DND-41 (cell line): Measurements from ENCODE around the gene VPS50.

ENCODE experiments used
- ATAC-seq: fragments of 200-7000 bp; cut with Tn5 transposase; 3 replicates; pipeline ENCODE4 v1.9.1; 2021; ENCODE audit warnings: low read depth; ENCODE audit not compliant: insufficient read depth
- DNase-seq: peaks from one replicate; pipeline ENCODE4 v3.0.0-alpha.2; 2020
- H2AFZ ChIP-seq: 2 replicates; pipeline ENCODE4 v1.6.0; 2012; ENCODE audit warnings: low read depth, low read length
- H3K27ac ChIP-seq: 2 replicates; pipeline ENCODE4 v1.5.1; 2012; ENCODE audit warnings: low read length, inconsistent platforms
- H3K27me3 ChIP-seq: fragments of 200-600 bp; sonication (generic); 2 replicates; pipeline ENCODE4 v1.6.0; 2012; ENCODE audit warnings: low read length, mild to moderate bottlenecking, inconsistent platforms; ENCODE audit not compliant: insufficient read depth, poor library complexity
- H3K36me3 ChIP-seq: 2 replicates; pipeline ENCODE4 v1.5.1; 2012; ENCODE audit warnings: low read length, inconsistent platforms; ENCODE audit not compliant: insufficient read depth
- H3K4me1 ChIP-seq: 2 replicates; pipeline ENCODE4 v1.5.1; 2012; ENCODE audit warnings: mild to moderate bottlenecking, low read length; ENCODE audit not compliant: insufficient read depth
- H3K4me2 ChIP-seq: 2 replicates; pipeline ENCODE4 v1.6.0; 2012; ENCODE audit warnings: mild to moderate bottlenecking, moderate library complexity, low read length, inconsistent platforms; ENCODE audit not compliant: insufficient read depth
- H3K4me3 ChIP-seq, 2 experiments: fragments of 200-600 bp in 1 of 2; shearing (Covaris generic) in 1 of 2; 2 replicates each; pipeline ENCODE4 v1.5.1; 2012 to 2016; ENCODE audit warnings: inconsistent platforms in 2 of 2, low read length in 2 of 2, mild to moderate bottlenecking in 2 of 2, low read depth in 1 of 2, moderate library complexity in 1 of 2
- H3K79me2 ChIP-seq: 2 replicates; pipeline ENCODE4 v1.6.0; 2012; ENCODE audit warnings: low read length, inconsistent platforms; ENCODE audit not compliant: insufficient read depth
- H3K9ac ChIP-seq: 2 replicates; pipeline ENCODE4 v1.6.0; 2012; ENCODE audit warnings: low read depth, mild to moderate bottlenecking, inconsistent platforms, low read length, moderate library complexity
- H3K9me3 ChIP-seq: 2 replicates; pipeline ENCODE4 v1.5.1; 2012; ENCODE audit warnings: low read length, moderate library complexity, mild to moderate bottlenecking, inconsistent platforms; ENCODE audit not compliant: insufficient read depth, severe bottlenecking
- H4K20me1 ChIP-seq: 2 replicates; pipeline ENCODE4 v1.6.0; 2012; ENCODE audit warnings: low read length; ENCODE audit not compliant: insufficient read depth
- CTCF ChIP-seq: IDR thresholded peaks from 2 replicates; pipeline ENCODE4 v1.5.1; 2012; ENCODE audit warnings: borderline replicate concordance, low read length, moderate library complexity, mild to moderate bottlenecking; ENCODE audit not compliant: poor library complexity, severe bottlenecking; ENCODE audit errors: extremely low read depth
- EZH2 ChIP-seq: IDR thresholded peaks from 3 replicates; pipeline ENCODE4 v1.6.1; 2012; ENCODE audit warnings: borderline replicate concordance, low read depth, mild to moderate bottlenecking, moderate library complexity, low read length, inconsistent platforms; ENCODE audit not compliant: severe bottlenecking

Gene VPS50

GRCh38 chr7:93198472-93198871, 33.7 kb upstream of the VPS50 start:
- H3K4me1 ChIP-seq, result no peaks in the 10 kb centered on the region
- no peaks in the 10 kb centered on the region for H3K9me3 ChIP-seq
- H3K36me3 ChIP-seq, result no peaks in the 10 kb centered on the region
- no peak overlapping the region for H3K9ac ChIP-seq
- peaks cover 14% of the 10 kb centered on the region for H3K27me3 ChIP-seq
- no peak overlapping the region for H3K4me2 ChIP-seq
- H3K79me2 ChIP-seq, result no peaks in the 10 kb centered on the region
- TF ChIP-seq CTCF (no peak), EZH2 (no peak)
- no peak overlapping the region for H3K4me3 ChIP-seq
- H2AFZ ChIP-seq, result no peak overlapping the region
- ATAC-seq (no peak), DNase-seq (no peak)
- H4K20me1 ChIP-seq, result no peaks in the 10 kb centered on the region
- no peak overlapping the region for H3K27ac ChIP-seq

GRCh38 chr7:93202594-93203250, 29.4 kb upstream of the VPS50 start:
- TF ChIP-seq CTCF (no peak), EZH2 (no peak)
- Histone ChIP-seq H3K36me3 (no peaks in the 10 kb centered on the region), H3K79me2 (no peaks in the 10 kb centered on the region), H3K9ac (no peak overlapping the region), H3K4me1 (no peaks in the 10 kb centered on the region), H3K27me3 (peaks cover 28% of the 10 kb centered on the region), H4K20me1 (no peaks in the 10 kb centered on the region), H3K4me2 (no peak overlapping the region), H3K4me3 (no peak overlapping the region), H3K9me3 (no peaks in the 10 kb centered on the region), H3K27ac (no peak overlapping the region), H2AFZ (no peak overlapping the region)
- DNase-seq (no peak), ATAC-seq (no peak)

GRCh38 chr7:93203496-93203895, 28.7 kb upstream of the VPS50 start:
- peaks cover 29% of the 10 kb centered on the region for H3K27me3 ChIP-seq
- no peak overlapping the region for H3K27ac ChIP-seq
- no peak for TF ChIP-seq EZH2
- TF ChIP-seq CTCF, result no peak
- H4K20me1 ChIP-seq, result no peaks in the 10 kb centered on the region
- H2AFZ ChIP-seq, result no peak overlapping the region
- no peak overlapping the region for H3K9ac ChIP-seq
- ATAC-seq, result no peak
- H3K36me3 ChIP-seq, result no peaks in the 10 kb centered on the region
- H3K79me2 ChIP-seq, result no peaks in the 10 kb centered on the region
- H3K4me3 ChIP-seq, result no peak overlapping the region
- no peak for DNase-seq
- H3K9me3 ChIP-seq, result no peaks in the 10 kb centered on the region
- no peak overlapping the region for H3K4me2 ChIP-seq
- H3K4me1 ChIP-seq, result no peaks in the 10 kb centered on the region
